Neural cell (in vitro differentiated cells): ENCODE measurements around the gene RAB11FIP3. TPM values are rescaled to one million over a fixed set of nuclear protein-coding genes. Genes with fewer than 3 reads are reported as not detected.

ENCODE experiments used
- H2AFZ ChIP-seq: fragments of 200-600, 300-800 bp; sonication (generic), shearing (Covaris generic); 2 replicates; pipeline ENCODE4 v1.6.0; 2014; ENCODE audit warnings: low read depth, mild to moderate bottlenecking, antibody characterized with exemption, low read length, moderate library complexity
- H3F3A ChIP-seq: fragments of 200-600 bp; shearing (Covaris generic); 2 replicates; pipeline ENCODE4 v1.6.1; 2016; ENCODE audit warnings: mild to moderate bottlenecking, moderate library complexity, mixed read lengths, antibody characterized with exemption, low read length; ENCODE audit not compliant: insufficient read depth, poor library complexity, severe bottlenecking
- H3K27ac ChIP-seq: fragments of 200-600, 300-800 bp; sonication (generic), shearing (Covaris generic); 2 replicates; pipeline ENCODE4 v1.5.1; 2014; ENCODE audit warnings: mild to moderate bottlenecking, low read length, moderate library complexity
- H3K27me3 ChIP-seq: fragments of 300-800, 200-600 bp; sonication (generic), shearing (Covaris generic); 2 replicates; pipeline ENCODE4 v1.6.0; 2014; ENCODE audit warnings: mild to moderate bottlenecking, low read depth, low read length, moderate library complexity; ENCODE audit not compliant: insufficient read depth
- H3K36me3 ChIP-seq: fragments of 300-800, 200-600 bp; sonication (generic), shearing (Covaris generic); 2 replicates; pipeline ENCODE4 v1.5.1; 2014; ENCODE audit warnings: mild to moderate bottlenecking, antibody characterized with exemption, low read length, moderate library complexity; ENCODE audit not compliant: insufficient read depth
- H3K4me2 ChIP-seq: fragments of 300-800, 200-600 bp; sonication (generic), shearing (Covaris generic); 2 replicates; pipeline ENCODE4 v1.6.0; 2014; ENCODE audit warnings: mild to moderate bottlenecking, low read length
- H3K4me3 ChIP-seq: fragments of 300-800, 200-600 bp; sonication (generic), shearing (Covaris generic); 2 replicates; pipeline ENCODE4 v1.5.1; 2014; ENCODE audit warnings: mild to moderate bottlenecking, low read length, moderate library complexity
- H3K79me2 ChIP-seq: fragments of 200-600 bp; shearing (Covaris generic); replicated peaks from 2 replicates; pipeline ENCODE4 v1.6.0; 2014; ENCODE audit warnings: mild to moderate bottlenecking, low read length, moderate library complexity; ENCODE audit not compliant: insufficient read depth
- H3K9ac ChIP-seq: fragments of 300-800, 200-600 bp; sonication (generic), shearing (Covaris generic); 2 replicates; pipeline ENCODE4 v1.6.1; 2016; ENCODE audit warnings: mild to moderate bottlenecking, low read length, mixed read lengths
- H3K9me2 ChIP-seq: fragments of 200-600 bp; shearing (Covaris generic); 2 replicates; pipeline ENCODE4 v1.6.1; 2016; ENCODE audit warnings: mild to moderate bottlenecking, low read length, mixed read lengths; ENCODE audit not compliant: insufficient read depth
- H3K9me3 ChIP-seq: fragments of 200-600, 300-800 bp; sonication (generic), shearing (Covaris generic); 2 replicates; pipeline ENCODE4 v1.6.1; 2016; ENCODE audit warnings: mild to moderate bottlenecking, mixed run types, low read length, moderate library complexity, mixed read lengths
- H4K20me1 ChIP-seq: fragments of 200-600 bp; shearing (Covaris generic); 2 replicates; pipeline ENCODE4 v1.6.1; 2016; ENCODE audit warnings: mild to moderate bottlenecking, mixed run types; ENCODE audit not compliant: insufficient read depth
- EP300 ChIP-seq: fragments of 450-650 bp; conservative IDR thresholded peaks from 2 replicates; pipeline ENCODE4 v1.6.1; 2014; ENCODE audit warnings: antibody characterized with exemption, mild to moderate bottlenecking, moderate library complexity; ENCODE audit not compliant: poor library complexity, severe bottlenecking
- EZH2 ChIP-seq: fragments of 200-600, 300-800 bp; shearing (Covaris generic), sonication (generic); IDR thresholded peaks from 2 replicates; pipeline ENCODE4 v1.6.1; 2014; ENCODE audit warnings: antibody characterized with exemption, low read length, borderline replicate concordance, mild to moderate bottlenecking; ENCODE audit not compliant: insufficient read depth, poor library complexity, severe bottlenecking
- MXI1 ChIP-seq: fragments of 450-650 bp; conservative IDR thresholded peaks from 2 replicates; pipeline ENCODE4 v1.6.1; 2014; ENCODE audit warnings: antibody characterized with exemption, mild to moderate bottlenecking; ENCODE audit not compliant: poor library complexity, severe bottlenecking
- POLR2AphosphoS5 ChIP-seq: IDR thresholded peaks from 2 replicates; pipeline ENCODE4 v1.6.1; 2012
- RAD21 ChIP-seq: fragments of 450-650 bp; conservative IDR thresholded peaks from 2 replicates; pipeline ENCODE4 v1.6.1; 2014; ENCODE audit warnings: antibody characterized with exemption, mild to moderate bottlenecking, moderate library complexity
- SMC3 ChIP-seq: fragments of 450-650 bp; conservative IDR thresholded peaks from 2 replicates; pipeline ENCODE4 v1.6.1; 2014; ENCODE audit warnings: antibody characterized with exemption, mild to moderate bottlenecking, moderate library complexity; ENCODE audit not compliant: poor library complexity
- TAF1 ChIP-seq: IDR thresholded peaks from 2 replicates; pipeline ENCODE4 v1.6.1; 2012; ENCODE audit warnings: low read depth
- polyA plus RNA-seq: library from polyadenylated mRNA; depleted of rRNA; stranded (reverse); fragments of >200 nt; gene quantifications from 2 replicates; pipeline ENCODE4 v1.2.3, GENCODE V29; 2014
- TF ChIP-seq, protein P1 (sequence below): fragments of 450-650 bp; IDR thresholded peaks from 2 replicates; pipeline ENCODE4 v1.5.1; 2014; ENCODE audit warnings: antibody characterized with exemption, mild to moderate bottlenecking, moderate library complexity; ENCODE audit not compliant: poor library complexity, severe bottlenecking
- TF ChIP-seq, protein P2 (sequence below): IDR thresholded peaks from 2 replicates; pipeline ENCODE4 v1.6.1; 2012; ENCODE audit warnings: borderline replicate concordance

Gene RAB11FIP3
- polyA plus RNA-seq, 1 donor from 2014 or later, result 55.0 TPM

GRCh38 chr16:482468-483185 is 57.2 kb downstream of the RAB11FIP3 start:
- no peak overlapping the region for H3K4me3 ChIP-seq
- no peaks in the 10 kb centered on the region for H4K20me1 ChIP-seq
- no peaks in the 10 kb centered on the region for H3K79me2 ChIP-seq
- H3K9ac ChIP-seq, result no peak overlapping the region
- no peaks in the 10 kb centered on the region for H3F3A ChIP-seq
- H3K9me2 ChIP-seq, result no peaks in the 10 kb centered on the region
- H3K4me2 ChIP-seq, result no peak overlapping the region
- no peaks in the 10 kb centered on the region for H3K27me3 ChIP-seq
- H3K9me3 ChIP-seq, result no peaks in the 10 kb centered on the region
- H3K36me3 ChIP-seq, result no peaks in the 10 kb centered on the region
- H3K27ac ChIP-seq, result no peak overlapping the region
- no peak overlapping the region for H2AFZ ChIP-seq
- TF ChIP-seq, protein P1, sequence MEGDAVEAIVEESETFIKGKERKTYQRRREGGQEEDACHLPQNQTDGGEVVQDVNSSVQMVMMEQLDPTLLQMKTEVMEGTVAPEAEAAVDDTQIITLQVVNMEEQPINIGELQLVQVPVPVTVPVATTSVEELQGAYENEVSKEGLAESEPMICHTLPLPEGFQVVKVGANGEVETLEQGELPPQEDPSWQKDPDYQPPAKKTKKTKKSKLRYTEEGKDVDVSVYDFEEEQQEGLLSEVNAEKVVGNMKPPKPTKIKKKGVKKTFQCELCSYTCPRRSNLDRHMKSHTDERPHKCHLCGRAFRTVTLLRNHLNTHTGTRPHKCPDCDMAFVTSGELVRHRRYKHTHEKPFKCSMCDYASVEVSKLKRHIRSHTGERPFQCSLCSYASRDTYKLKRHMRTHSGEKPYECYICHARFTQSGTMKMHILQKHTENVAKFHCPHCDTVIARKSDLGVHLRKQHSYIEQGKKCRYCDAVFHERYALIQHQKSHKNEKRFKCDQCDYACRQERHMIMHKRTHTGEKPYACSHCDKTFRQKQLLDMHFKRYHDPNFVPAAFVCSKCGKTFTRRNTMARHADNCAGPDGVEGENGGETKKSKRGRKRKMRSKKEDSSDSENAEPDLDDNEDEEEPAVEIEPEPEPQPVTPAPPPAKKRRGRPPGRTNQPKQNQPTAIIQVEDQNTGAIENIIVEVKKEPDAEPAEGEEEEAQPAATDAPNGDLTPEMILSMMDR, result no peak
- TF ChIP-seq EZH2 (no peak), POLR2AphosphoS5 (no peak), RAD21 (no peak), MXI1 (no peak), EP300 (no peak), TAF1 (no peak), SMC3 (no peak)
- TF ChIP-seq, protein P2, sequence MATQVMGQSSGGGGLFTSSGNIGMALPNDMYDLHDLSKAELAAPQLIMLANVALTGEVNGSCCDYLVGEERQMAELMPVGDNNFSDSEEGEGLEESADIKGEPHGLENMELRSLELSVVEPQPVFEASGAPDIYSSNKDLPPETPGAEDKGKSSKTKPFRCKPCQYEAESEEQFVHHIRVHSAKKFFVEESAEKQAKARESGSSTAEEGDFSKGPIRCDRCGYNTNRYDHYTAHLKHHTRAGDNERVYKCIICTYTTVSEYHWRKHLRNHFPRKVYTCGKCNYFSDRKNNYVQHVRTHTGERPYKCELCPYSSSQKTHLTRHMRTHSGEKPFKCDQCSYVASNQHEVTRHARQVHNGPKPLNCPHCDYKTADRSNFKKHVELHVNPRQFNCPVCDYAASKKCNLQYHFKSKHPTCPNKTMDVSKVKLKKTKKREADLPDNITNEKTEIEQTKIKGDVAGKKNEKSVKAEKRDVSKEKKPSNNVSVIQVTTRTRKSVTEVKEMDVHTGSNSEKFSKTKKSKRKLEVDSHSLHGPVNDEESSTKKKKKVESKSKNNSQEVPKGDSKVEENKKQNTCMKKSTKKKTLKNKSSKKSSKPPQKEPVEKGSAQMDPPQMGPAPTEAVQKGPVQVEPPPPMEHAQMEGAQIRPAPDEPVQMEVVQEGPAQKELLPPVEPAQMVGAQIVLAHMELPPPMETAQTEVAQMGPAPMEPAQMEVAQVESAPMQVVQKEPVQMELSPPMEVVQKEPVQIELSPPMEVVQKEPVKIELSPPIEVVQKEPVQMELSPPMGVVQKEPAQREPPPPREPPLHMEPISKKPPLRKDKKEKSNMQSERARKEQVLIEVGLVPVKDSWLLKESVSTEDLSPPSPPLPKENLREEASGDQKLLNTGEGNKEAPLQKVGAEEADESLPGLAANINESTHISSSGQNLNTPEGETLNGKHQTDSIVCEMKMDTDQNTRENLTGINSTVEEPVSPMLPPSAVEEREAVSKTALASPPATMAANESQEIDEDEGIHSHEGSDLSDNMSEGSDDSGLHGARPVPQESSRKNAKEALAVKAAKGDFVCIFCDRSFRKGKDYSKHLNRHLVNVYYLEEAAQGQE, result no peak

GRCh38 chr16:483341-484075 is 58.1 kb downstream of the RAB11FIP3 start:
- TF ChIP-seq MXI1, result no peak
- TF ChIP-seq EZH2, result no peak
- no peak for TF ChIP-seq POLR2AphosphoS5
- TF ChIP-seq, protein P2, result no peak
- TF ChIP-seq TAF1, result no peak
- no peak for TF ChIP-seq SMC3
- TF ChIP-seq RAD21, result no peak
- TF ChIP-seq EP300, result no peak
- TF ChIP-seq, protein P1, result no peak
- H3K9me2 ChIP-seq, result no peaks in the 10 kb centered on the region
- H2AFZ ChIP-seq, result no peak overlapping the region
- no peaks in the 10 kb centered on the region for H3K36me3 ChIP-seq
- no peaks in the 10 kb centered on the region for H4K20me1 ChIP-seq
- H3K27me3 ChIP-seq, result no peaks in the 10 kb centered on the region
- no peaks in the 10 kb centered on the region for H3K79me2 ChIP-seq
- H3K4me3 ChIP-seq, result no peak overlapping the region
- no peaks in the 10 kb centered on the region for H3F3A ChIP-seq
- H3K27ac ChIP-seq, result no peak overlapping the region
- H3K9ac ChIP-seq, result no peak overlapping the region
- no peaks in the 10 kb centered on the region for H3K9me3 ChIP-seq
- no peak overlapping the region for H3K4me2 ChIP-seq
